HCT116 (cell line): ENCODE measurements around the gene MLXIPL. TPM values are rescaled to one million over a fixed set of nuclear protein-coding genes. Genes with fewer than 3 reads are reported as not detected.

Source experiments
- ATAC-seq: fragments of 200-7000 bp; cut with Tn5 transposase; 2 replicates; pipeline ENCODE4 v1.9.1; 2020; ENCODE audit warnings: mild to moderate bottlenecking, moderate library complexity
- BruUV-seq: library from RNA; stranded (reverse); fragments of 400-500 nt; replicated peaks from 2 replicates; lab custom pipeline; 2021; lab: Mats Ljungman, UMichigan
- CTCF ChIA-PET: fragments of 300-600 bp; sonication (Branson Sonifier 250); formaldehyde crosslinking; loops from one replicate; lab custom pipeline; 2021; ENCODE audit warnings: antibody characterized with exemption; lab: Charles Lee
- POLR2A ChIA-PET: fragments of 300-600, 350-600 bp; sonication (Branson Sonifier 250); formaldehyde crosslinking; loops from one replicate; lab custom pipeline; 2021; ENCODE audit warnings: antibody characterized with exemption; lab: Charles Lee
- RAD21 ChIA-PET, 2 experiments: fragments of 300-600 bp; sonication (Branson Sonifier 250); formaldehyde crosslinking; loops; one replicate each; lab custom pipeline; 2023; ENCODE audit warnings: low total read pairs in 2 of 2; ENCODE audit not compliant: uncharacterized antibody in 2 of 2, unreplicated experiment in 2 of 2, low non-redundant PET in 1 of 2; lab: Charles Lee
- DNase-seq: peaks from one replicate; pipeline ENCODE4 v3.0.0-alpha.2; 2010; ENCODE audit warnings: low read depth, low spot score
- H2AFZ ChIP-seq: fragments of 200-600 bp; shearing (Covaris generic), sonication (generic); 2 replicates; pipeline ENCODE4 v1.6.1; 2017; ENCODE audit warnings: low read depth, mixed run types, mixed read lengths, antibody characterized with exemption, low read length; ENCODE audit not compliant: poor library complexity, severe bottlenecking
- H3K27ac ChIP-seq: 2 replicates; pipeline ENCODE4 v1.5.1; 2012; ENCODE audit warnings: low read depth, low read length
- H3K27me3 ChIP-seq: fragments of 200-600 bp; sonication (generic); 2 replicates; pipeline ENCODE4 v1.6.1; 2016; ENCODE audit warnings: mixed run types, low read length, mixed read lengths; ENCODE audit not compliant: insufficient read depth
- H3K36me3 ChIP-seq, 2 experiments: fragments of 200-500 bp in 1 of 2; fragments of 200-600 bp in 1 of 2; sonication (Bioruptor generic) in 1 of 2; sonication (generic) in 1 of 2; 2 replicates each; pipeline versions ENCODE4 v1.5.1 to v1.6.1; 2014 to 2016; ENCODE audit warnings: low read length in 2 of 2, inconsistent platforms in 1 of 2, mixed read lengths in 1 of 2, mixed run types in 1 of 2; ENCODE audit not compliant: insufficient read depth in 2 of 2, control insufficient read depth in 1 of 2
- H3K4me1 ChIP-seq, 2 experiments: fragments of 200-600 bp in 1 of 2; sonication (generic) in 1 of 2; 2 replicates each; pipeline versions ENCODE4 v1.5.1 to v1.6.1; 2012 to 2017; ENCODE audit warnings: low read length in 2 of 2, inconsistent platforms in 1 of 2, mild to moderate bottlenecking in 1 of 2, mixed read lengths in 1 of 2, mixed run types in 1 of 2, moderate library complexity in 1 of 2; ENCODE audit not compliant: insufficient read depth in 2 of 2, control insufficient read depth in 1 of 2
- H3K4me2 ChIP-seq: fragments of 200-600 bp; sonication (generic); 2 replicates; pipeline ENCODE4 v1.6.1; 2017; ENCODE audit warnings: mixed run types, low read length, mixed read lengths
- H3K4me3 ChIP-seq, 2 experiments: fragments of 200-600 bp in 1 of 2; sonication (generic) in 1 of 2; replicated peaks in 1 of 2; 2 replicates each; pipeline ENCODE4 v1.5.1; 2011 to 2016; ENCODE audit warnings: low read length in 2 of 2, control low read depth in 1 of 2, low read depth in 1 of 2, mild to moderate bottlenecking in 1 of 2, mixed read lengths in 1 of 2, mixed run types in 1 of 2
- H3K79me2 ChIP-seq: fragments of 200-600 bp; sonication (generic); 2 replicates; pipeline ENCODE4 v1.6.1; 2017; ENCODE audit warnings: mild to moderate bottlenecking, mixed run types, low read length, moderate library complexity, mixed read lengths; ENCODE audit not compliant: insufficient read depth
- H3K9ac ChIP-seq: fragments of 200-600 bp; sonication (generic); 2 replicates; pipeline ENCODE4 v1.6.1; 2016; ENCODE audit warnings: low read length, mixed read lengths
- H3K9me2 ChIP-seq: fragments of 200-600 bp; sonication (generic), shearing (Covaris generic); 2 replicates; pipeline ENCODE4 v1.6.1; 2017; ENCODE audit warnings: mixed run types, mild to moderate bottlenecking, moderate library complexity; ENCODE audit not compliant: insufficient read depth
- H3K9me3 ChIP-seq, 2 experiments: fragments of 200-500 bp in 1 of 2; fragments of 200-600 bp in 1 of 2; sonication (Bioruptor generic) in 1 of 2; sonication (generic) in 1 of 2; 2 replicates each; pipeline ENCODE4 v1.6.1; 2014 to 2017; ENCODE audit warnings: low read length in 2 of 2, mixed read lengths in 2 of 2, inconsistent platforms in 1 of 2, low read depth in 1 of 2, mild to moderate bottlenecking in 1 of 2, mixed run types in 1 of 2, moderate library complexity in 1 of 2; ENCODE audit not compliant: control insufficient read depth in 1 of 2, insufficient read depth in 1 of 2
- H4K20me1 ChIP-seq: fragments of 200-600 bp; sonication (generic), shearing (Covaris generic); 2 replicates; pipeline ENCODE4 v1.6.1; 2017; ENCODE audit warnings: mixed run types, mild to moderate bottlenecking, moderate library complexity; ENCODE audit not compliant: insufficient read depth
- ATF3 ChIP-seq: IDR thresholded peaks from 2 replicates; pipeline ENCODE4 v1.6.1; 2012
- CBX3 ChIP-seq: IDR thresholded peaks from 2 replicates; pipeline ENCODE4 v1.6.1; 2012; ENCODE audit warnings: low read depth
- CTCF ChIP-seq, 3 experiments: fragments of 200-600 bp in 1 of 3; sonication (generic) in 1 of 3; IDR thresholded peaks in 2 of 3; conservative IDR thresholded peaks in 1 of 3; 2 replicates each; pipeline ENCODE4 v1.5.1; 2012 to 2017; ENCODE audit warnings: low read depth in 2 of 3, low read length in 2 of 3, antibody characterized with exemption in 1 of 3, borderline replicate concordance in 1 of 3, control low read depth in 1 of 3, mild to moderate bottlenecking in 1 of 3, mixed read lengths in 1 of 3, mixed run types in 1 of 3, moderate library complexity in 1 of 3; ENCODE audit not compliant: insufficient read depth in 1 of 3
- EGR1 ChIP-seq: IDR thresholded peaks from 2 replicates; pipeline ENCODE4 v1.6.1; 2012; ENCODE audit warnings: low read depth
- ELF1 ChIP-seq: IDR thresholded peaks from 2 replicates; pipeline ENCODE4 v1.6.1; 2012; ENCODE audit warnings: low read depth, borderline replicate concordance
- EZH2phosphoT487 ChIP-seq: fragments of 200-600 bp; IDR thresholded peaks from 2 replicates; pipeline ENCODE4 v1.6.1; 2018; ENCODE audit warnings: antibody characterized with exemption, borderline replicate concordance
- FOSL1 ChIP-seq: IDR thresholded peaks from 2 replicates; pipeline ENCODE4 v1.6.1; 2012; ENCODE audit warnings: low read depth
- JUND ChIP-seq: IDR thresholded peaks from 2 replicates; pipeline ENCODE4 v1.6.1; 2012
- MAX ChIP-seq: IDR thresholded peaks from 2 replicates; pipeline ENCODE4 v1.6.1; 2012
- POLR2A ChIP-seq: IDR thresholded peaks from 2 replicates; pipeline ENCODE4 v1.7.0; 2011; ENCODE audit warnings: borderline replicate concordance; ENCODE audit not compliant: insufficient read depth, insufficient read length; ENCODE audit errors: extremely low read depth
- POLR2AphosphoS5 ChIP-seq: IDR thresholded peaks from 2 replicates; pipeline ENCODE4 v1.6.1; 2011; ENCODE audit warnings: mild to moderate bottlenecking, low read depth, low read length, moderate library complexity
- RAD21 ChIP-seq: IDR thresholded peaks from 2 replicates; pipeline ENCODE4 v1.6.1; 2012; ENCODE audit warnings: low read depth, mild to moderate bottlenecking
- SP1 ChIP-seq: IDR thresholded peaks from 2 replicates; pipeline ENCODE4 v1.6.1; 2012; ENCODE audit warnings: low read depth
- SRF ChIP-seq: IDR thresholded peaks from 2 replicates; pipeline ENCODE4 v1.6.1; 2012; ENCODE audit warnings: low read depth
- TCF7L2 ChIP-seq: IDR thresholded peaks from 2 replicates; pipeline ENCODE4 v1.7.0; 2011; ENCODE audit warnings: borderline replicate concordance, inconsistent platforms; ENCODE audit not compliant: insufficient read depth, insufficient read length; ENCODE audit errors: extremely low read depth
- YY1 ChIP-seq: IDR thresholded peaks from 2 replicates; pipeline ENCODE4 v1.6.1; 2011; ENCODE audit warnings: low read length, low read depth, moderate library complexity, mild to moderate bottlenecking; ENCODE audit not compliant: insufficient replicate concordance; ENCODE audit errors: extremely low read depth
- ZNF274 ChIP-seq: fragments of 200-500 bp; sonication (Bioruptor generic); IDR thresholded peaks from 2 replicates; pipeline ENCODE4 v1.6.1; 2014; ENCODE audit warnings: mild to moderate bottlenecking, low read depth, low read length, inconsistent platforms
- intact Hi-C: fragments of 100-400 bp; cut with micrococcal nuclease; formaldehyde crosslinking; loops from 2 replicates; pipeline ENCODE4 v1.10.0; 2022
- total RNA-seq: library from RNA; stranded (reverse); gene quantifications from one replicate; pipeline ENCODE4 v1.2.1, GENCODE V29; 2021; ENCODE audit not compliant: unreplicated experiment

Gene MLXIPL
- total RNA-seq, 1 experiment from 2014 or later: 79.4 TPM

GRCh38 chr7:73556208-73557107 lies 67.9 kb downstream of the MLXIPL start (continued):
- TF ChIP-seq CTCF (IDR thresholded peaks at IDR 0.05 in 2 of 3, conservative IDR thresholded peaks at IDR 0.05 in 1 of 3; ENCODE audit: borderline replicate concordance in 1 of 3, insufficient read depth in 1 of 3, low read depth in 2 of 3, low read length in 2 of 3): no peak

GRCh38 chr7:73555411-73555982 lies 68.8 kb downstream of the MLXIPL start:
- Histone ChIP-seq H3K9ac (peak overlapping the region; percentile 89), H2AFZ (no peak overlapping the region), H3K4me3 (peak overlapping the region; percentile 94 to 99), H3K27me3 (no peaks in the 10 kb centered on the region), H3K9me3 (no peaks in the 10 kb centered on the region), H4K20me1 (no peaks in the 10 kb centered on the region), H3K9me2 (no peaks in the 10 kb centered on the region), H3K36me3 (peaks cover 6 to 9% of the 10 kb centered on the region in 2 experiments; a peak in 3 of 4 replicates), H3K27ac (no peak overlapping the region), H3K4me2 (peak overlapping the region; percentile 90), H3K79me2 (peaks cover 61% of the 10 kb centered on the region), H3K4me1 (peaks cover 16 to 33% of the 10 kb centered on the region in 2 experiments)
- RAD21 ChIA-PET: interaction anchor here in 1 of 2 experiments (0.6 kb wide), 1 partner anchor 170 kb away, joined by 3 read pairs; no protein-coding TSS in a partner anchor
- TF ChIP-seq POLR2AphosphoS5: no peak
- no peak for TF ChIP-seq ELF1
- TF ChIP-seq SP1: no peak
- TF ChIP-seq ZNF274: no peak
- no peak for TF ChIP-seq JUND
- TF ChIP-seq POLR2A: no peak
- TF ChIP-seq YY1: no peak
- TF ChIP-seq CTCF (IDR thresholded peaks at IDR 0.05 in 2 of 3, conservative IDR thresholded peaks at IDR 0.05 in 1 of 3; ENCODE audit: borderline replicate concordance in 1 of 3, insufficient read depth in 1 of 3, low read depth in 2 of 3, low read length in 2 of 3): no peak
- no peak for TF ChIP-seq TCF7L2
- TF ChIP-seq EZH2phosphoT487: no peak
- no peak for TF ChIP-seq EGR1
- no peak for TF ChIP-seq MAX
- no peak for TF ChIP-seq SRF
- no peak for TF ChIP-seq RAD21
- no peak for TF ChIP-seq CBX3
- TF ChIP-seq FOSL1: no peak
- TF ChIP-seq ATF3: no peak
- BruUV-seq: no TSS peak
- ATAC-seq (no peak), DNase-seq (no peak)
- POLR2A ChIA-PET: no interaction called here
- CTCF ChIA-PET: no interaction called here
- intact Hi-C loops: no loop called here
